Endodermal cell (in vitro differentiated cells): ENCODE measurements around the gene PTEN. TPM values are rescaled to one million over a fixed set of nuclear protein-coding genes. Genes with fewer than 3 reads are reported as not detected.
A peak's percentile ranks its signal among the peaks of the same experiment; 100 is the strongest.
"Not testable (repeated sequence)": the region's sequence is repeated elsewhere in the genome, so short reads cannot be mapped to it uniquely, and the experiment has no call there.

Experiments used
- DNase-seq: peaks from one replicate; pipeline ENCODE4 v3.0.0-alpha.2; 2017
- H3K27ac ChIP-seq: 2 replicates; pipeline ENCODE4 v1.5.1; 2013; ENCODE audit warnings: mild to moderate bottlenecking, low read depth, low read length, moderate library complexity
- H3K27me3 ChIP-seq: 2 replicates; pipeline ENCODE4 v1.6.1; 2013; ENCODE audit warnings: mild to moderate bottlenecking, low read length, moderate library complexity; ENCODE audit not compliant: insufficient read depth, control insufficient read depth, poor library complexity, severe bottlenecking
- H3K36me3 ChIP-seq: 2 replicates; pipeline ENCODE4 v1.7.0; 2013; ENCODE audit warnings: mild to moderate bottlenecking, low read length, moderate library complexity; ENCODE audit not compliant: control insufficient read depth, insufficient read depth
- H3K4me1 ChIP-seq: one replicate; pipeline ENCODE4 v1.7.0; 2013; ENCODE audit warnings: low read length; ENCODE audit not compliant: control insufficient read depth, insufficient read depth
- H3K4me3 ChIP-seq: 2 replicates; pipeline ENCODE4 v1.5.1; 2013; ENCODE audit warnings: mild to moderate bottlenecking, low read length, moderate library complexity
- H3K9ac ChIP-seq: 2 replicates; pipeline ENCODE4 v1.6.1; 2013; ENCODE audit warnings: mild to moderate bottlenecking, low read length, moderate library complexity; ENCODE audit not compliant: poor library complexity, severe bottlenecking; ENCODE audit errors: extremely low read depth
- H3K9me3 ChIP-seq: 2 replicates; pipeline ENCODE4 v1.6.1; 2013; ENCODE audit warnings: mild to moderate bottlenecking, low read length, moderate library complexity; ENCODE audit not compliant: control insufficient read depth
- H3K27ac Mint-ChIP-seq: 2 replicates; pipeline ENCODE4 v1.8.0; 2020; ENCODE audit warnings: mixed read lengths
- H3K27me3 Mint-ChIP-seq: 2 replicates; pipeline ENCODE4 v1.8.0; 2021; ENCODE audit warnings: mild to moderate bottlenecking, mixed read lengths; ENCODE audit not compliant: insufficient read depth
- H3K36me3 Mint-ChIP-seq: 2 replicates; pipeline ENCODE4 v1.8.0; 2020; ENCODE audit warnings: low read depth, mixed read lengths
- H3K4me1 Mint-ChIP-seq: 2 replicates; pipeline ENCODE4 v1.8.0; 2020; ENCODE audit warnings: mixed read lengths
- H3K4me3 Mint-ChIP-seq: 2 replicates; pipeline ENCODE4 v1.8.0; 2020; ENCODE audit warnings: mild to moderate bottlenecking, moderate library complexity, mixed read lengths
- H3K9me3 Mint-ChIP-seq: 2 replicates; pipeline ENCODE4 v1.8.0; 2020; ENCODE audit warnings: mild to moderate bottlenecking, mixed read lengths
- WGBS, 2 experiments: methylation state at CpG; one replicate each; pipeline versions ENCODE4 v1.1.5 to v1.1.7; 2013; ENCODE audit warnings: missing lambda C conversion rate in 2 of 2, mixed read lengths in 1 of 2; ENCODE audit not compliant: insufficient coverage in 1 of 2, insufficient read length in 1 of 2; 5-methylcytosine and 5-hydroxymethylcytosine counted together
- total RNA-seq, 2 donors: library from RNA; stranded (reverse); fragmentation: NEBNext Ultra II Directional in 1 of 2; extraction: Animal tissue kit (Norgen Biotek cat#: 25700) in 1 of 2; gene quantifications; 2 replicates in 1 of 2; 3 replicates in 1 of 2; pipeline ENCODE4 v1.2.1, GENCODE V29; 2021
- TF ChIP-seq, protein P1 (sequence below): fragments of 200-600 bp; sonication (generic); conservative IDR thresholded peaks from 2 replicates; pipeline ENCODE4 v1.5.0; 2021; ENCODE audit warnings: antibody characterized with exemption, mild to moderate bottlenecking

PTEN gene
- total RNA-seq, 2 donors from 2014 or later = 41.7 to 45.0 TPM

GRCh38 chr10:87867453-87867852 is 4.0 kb downstream of the PTEN start:
- H3K36me3 Mint-ChIP-seq = peaks cover 6% of the 10 kb centered on the region
- H3K4me3 Mint-ChIP-seq = peak overlapping the region; percentile 90
- Histone ChIP-seq H3K4me1 (peaks cover 9% of the 10 kb centered on the region), H3K27me3 (no peaks in the 10 kb centered on the region), H3K4me3 (peak overlapping the region; percentile 95), H3K36me3 (peaks cover 4% of the 10 kb centered on the region), H3K27ac (no peak overlapping the region), H3K9me3 (no peaks in the 10 kb centered on the region), H3K9ac (no peak overlapping the region)
- no peaks in the 10 kb centered on the region for H3K27me3 Mint-ChIP-seq
- TF ChIP-seq, protein P1, sequence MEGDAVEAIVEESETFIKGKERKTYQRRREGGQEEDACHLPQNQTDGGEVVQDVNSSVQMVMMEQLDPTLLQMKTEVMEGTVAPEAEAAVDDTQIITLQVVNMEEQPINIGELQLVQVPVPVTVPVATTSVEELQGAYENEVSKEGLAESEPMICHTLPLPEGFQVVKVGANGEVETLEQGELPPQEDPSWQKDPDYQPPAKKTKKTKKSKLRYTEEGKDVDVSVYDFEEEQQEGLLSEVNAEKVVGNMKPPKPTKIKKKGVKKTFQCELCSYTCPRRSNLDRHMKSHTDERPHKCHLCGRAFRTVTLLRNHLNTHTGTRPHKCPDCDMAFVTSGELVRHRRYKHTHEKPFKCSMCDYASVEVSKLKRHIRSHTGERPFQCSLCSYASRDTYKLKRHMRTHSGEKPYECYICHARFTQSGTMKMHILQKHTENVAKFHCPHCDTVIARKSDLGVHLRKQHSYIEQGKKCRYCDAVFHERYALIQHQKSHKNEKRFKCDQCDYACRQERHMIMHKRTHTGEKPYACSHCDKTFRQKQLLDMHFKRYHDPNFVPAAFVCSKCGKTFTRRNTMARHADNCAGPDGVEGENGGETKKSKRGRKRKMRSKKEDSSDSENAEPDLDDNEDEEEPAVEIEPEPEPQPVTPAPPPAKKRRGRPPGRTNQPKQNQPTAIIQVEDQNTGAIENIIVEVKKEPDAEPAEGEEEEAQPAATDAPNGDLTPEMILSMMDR = no peak
- no peak overlapping the region for H3K27ac Mint-ChIP-seq
- no peaks in the 10 kb centered on the region for H3K9me3 Mint-ChIP-seq
- DNase-seq = no peak
- H3K4me1 Mint-ChIP-seq = peaks cover 29% of the 10 kb centered on the region

DNA sequence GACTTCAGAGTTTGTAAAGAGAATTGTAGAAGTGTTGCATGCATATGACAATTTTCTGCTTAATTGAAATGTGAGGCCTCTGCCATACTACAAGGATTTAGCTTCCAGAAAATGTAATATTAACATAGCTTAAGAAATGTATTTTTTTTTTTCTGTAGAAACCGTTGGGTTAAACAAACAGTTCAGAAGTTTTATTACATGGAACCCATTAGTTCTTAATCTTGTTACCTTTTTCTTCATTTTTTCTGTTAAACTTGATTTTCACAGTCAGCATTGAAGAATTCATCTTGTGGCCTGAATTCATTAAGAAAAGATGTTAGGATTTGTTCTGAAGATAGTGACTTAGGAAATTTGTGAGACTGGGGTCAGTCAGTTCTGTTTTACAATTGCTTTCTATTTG is 4.9 kb downstream of the PTEN start:
- no peak for DNase-seq
- peaks cover 4% of the 10 kb centered on the region for H3K36me3 ChIP-seq
- WGBS, 2 experiments = 82% methylated on average over 1 of the region's 1 CpG; no CpG with 5 or more reads in 1 of the 2 experiments
- no peaks in the 10 kb centered on the region for H3K27me3 Mint-ChIP-seq
- no peaks in the 10 kb centered on the region for H3K9me3 Mint-ChIP-seq
- peak overlapping the region; percentile 95 for H3K4me3 ChIP-seq
- H3K4me3 Mint-ChIP-seq = peak overlapping the region; percentile 20
- no peak overlapping the region for H3K9ac ChIP-seq
- H3K4me1 Mint-ChIP-seq = peaks cover 29% of the 10 kb centered on the region
- H3K27me3 ChIP-seq = no peaks in the 10 kb centered on the region
- no peaks in the 10 kb centered on the region for H3K9me3 ChIP-seq
- H3K27ac Mint-ChIP-seq = no peak overlapping the region
- H3K4me1 ChIP-seq = peaks cover 9% of the 10 kb centered on the region
- H3K27ac ChIP-seq = no peak overlapping the region
- H3K36me3 Mint-ChIP-seq = peaks cover 6% of the 10 kb centered on the region
- TF ChIP-seq, protein P1 = no peak

GRCh38 chr10:87869139-87869538 is 5.7 kb downstream of the PTEN start:
- 97% methylated on average over 9 of the region's 9 CpGs; no CpG with 5 or more reads in 1 of the 2 experiments for WGBS, 2 experiments
- H3K4me3 ChIP-seq, H3K4me3 Mint-ChIP-seq: not testable (repeated sequence)

More at GRCh38 chr10:87869139-87869538, 5.7 kb downstream of the PTEN start:
- H3K36me3 Mint-ChIP-seq, DNase-seq, H3K4me1 ChIP-seq, H3K27me3 Mint-ChIP-seq, H3K27ac ChIP-seq, H3K27me3 ChIP-seq, H3K9me3 ChIP-seq, H3K27ac Mint-ChIP-seq, H3K9ac ChIP-seq, H3K9me3 Mint-ChIP-seq, H3K36me3 ChIP-seq: not testable (repeated sequence)
- peaks cover 32% of the 10 kb centered on the region for H3K4me1 Mint-ChIP-seq
